Epidermal melanocyte (primary cell): ENCODE measurements around the gene PLAGL2.
A peak's percentile ranks its signal among the peaks of the same experiment; 100 is the strongest.
"Not testable (repeated sequence)": the region's sequence is repeated elsewhere in the genome, so short reads cannot be mapped to it uniquely, and the experiment has no call there.

ENCODE experiments used
- DNase-seq: peaks from one replicate; pipeline ENCODE4 v3.0.0; 2011; ENCODE audit warnings: low spot score; ENCODE audit not compliant: insufficient read length

PLAGL2 gene, protein sequence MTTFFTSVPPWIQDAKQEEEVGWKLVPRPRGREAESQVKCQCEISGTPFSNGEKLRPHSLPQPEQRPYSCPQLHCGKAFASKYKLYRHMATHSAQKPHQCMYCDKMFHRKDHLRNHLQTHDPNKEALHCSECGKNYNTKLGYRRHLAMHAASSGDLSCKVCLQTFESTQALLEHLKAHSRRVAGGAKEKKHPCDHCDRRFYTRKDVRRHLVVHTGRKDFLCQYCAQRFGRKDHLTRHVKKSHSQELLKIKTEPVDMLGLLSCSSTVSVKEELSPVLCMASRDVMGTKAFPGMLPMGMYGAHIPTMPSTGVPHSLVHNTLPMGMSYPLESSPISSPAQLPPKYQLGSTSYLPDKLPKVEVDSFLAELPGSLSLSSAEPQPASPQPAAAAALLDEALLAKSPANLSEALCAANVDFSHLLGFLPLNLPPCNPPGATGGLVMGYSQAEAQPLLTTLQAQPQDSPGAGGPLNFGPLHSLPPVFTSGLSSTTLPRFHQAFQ

DNA sequence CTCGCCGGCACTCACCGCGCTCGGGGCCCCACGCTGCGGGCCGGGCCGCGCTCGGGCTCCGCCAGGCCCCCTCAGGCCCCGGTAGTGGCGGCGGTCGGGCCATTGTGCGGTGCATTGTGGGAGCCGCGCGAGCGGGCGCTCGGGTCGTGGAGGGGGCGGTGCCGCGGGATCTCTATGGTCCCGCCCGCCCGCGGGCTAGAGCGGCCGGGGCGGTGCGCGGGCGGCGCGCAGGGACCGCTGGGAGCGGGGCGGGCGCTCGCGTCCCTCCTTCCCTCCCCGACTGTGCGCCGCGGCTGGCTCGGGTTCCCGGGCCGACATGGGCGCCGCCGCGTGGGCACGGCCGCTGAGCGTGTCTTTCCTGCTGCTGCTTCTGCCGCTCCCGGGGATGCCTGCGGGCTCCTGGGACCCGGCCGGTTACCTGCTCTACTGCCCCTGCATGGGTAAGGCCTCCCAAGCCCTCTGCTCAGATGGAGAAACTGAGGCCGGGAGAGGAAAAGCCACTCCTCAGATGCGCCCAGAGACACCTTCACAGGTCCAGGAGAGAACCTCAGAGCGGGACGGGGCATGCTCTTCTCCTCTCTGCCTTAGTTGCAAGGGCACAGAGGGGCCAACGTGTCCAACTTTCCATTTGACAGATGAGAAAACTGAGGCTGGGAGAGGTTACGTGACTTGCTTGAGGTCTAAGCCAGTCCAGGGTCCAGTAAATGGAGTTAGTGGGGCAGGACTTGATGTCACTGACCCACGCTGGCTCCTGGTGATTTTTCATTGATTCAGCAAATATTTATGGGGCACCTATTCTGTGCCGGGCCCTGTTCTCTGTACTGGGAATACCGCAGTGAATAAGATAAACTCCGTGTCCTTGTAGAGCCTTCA is at the start of gene PLAGL2, which contains the start of gene POFUT1:
TSS of gene PLAGL2 (minus strand) at position 118 of the 873 bp plus-strand sequence. CDS start 5,565 bp downstream, outside the sequence.
TSS of gene POFUT1 (plus strand) at position 255 of the 873 bp plus-strand sequence. CDS start at position 317, 62 bp downstream.
- peak; percentile 99 for DNase-seq

DNA sequence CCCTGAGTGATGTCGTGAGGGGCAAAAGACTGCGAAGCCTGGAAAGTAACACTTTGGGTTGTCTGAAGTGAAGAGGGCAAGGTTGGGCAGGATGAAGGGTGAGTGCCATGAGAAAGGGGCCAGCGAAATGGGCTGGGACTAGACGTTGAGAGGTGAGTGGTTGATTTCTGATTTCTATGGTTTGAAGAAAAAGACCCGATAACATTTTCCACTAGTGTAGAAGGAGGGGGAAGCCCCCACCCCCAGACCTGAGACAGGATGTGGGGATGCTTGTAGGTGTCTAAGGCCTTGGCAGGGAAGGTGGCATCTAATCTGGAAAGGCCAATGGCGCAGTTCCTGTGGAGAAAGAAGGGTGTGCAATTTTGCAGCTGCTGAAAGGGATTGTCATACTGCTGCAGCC is 44.6 kb upstream of the PLAGL2 start:
- no peak for DNase-seq

DNA sequence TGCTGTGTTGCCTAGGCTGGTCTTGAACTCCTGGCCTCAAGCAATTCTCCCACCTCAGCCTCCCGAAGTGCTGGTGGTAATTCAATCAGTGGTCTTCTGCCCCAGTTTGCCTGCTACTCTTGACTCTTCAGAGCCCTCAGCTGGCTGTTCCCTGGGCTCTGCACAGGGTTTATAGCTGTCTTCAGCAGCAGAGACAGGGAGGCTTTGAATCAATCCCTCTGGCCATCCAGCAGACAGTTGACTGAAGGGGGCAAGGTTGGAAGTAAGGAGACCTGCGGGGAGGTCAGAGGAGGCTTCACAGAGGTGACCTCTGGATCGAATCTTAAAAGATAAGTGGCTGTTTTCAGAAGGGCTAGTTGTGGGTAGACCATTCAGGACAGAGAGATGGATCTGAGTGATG is 43.9 kb upstream of the PLAGL2 start:
- no peak for DNase-seq

DNA sequence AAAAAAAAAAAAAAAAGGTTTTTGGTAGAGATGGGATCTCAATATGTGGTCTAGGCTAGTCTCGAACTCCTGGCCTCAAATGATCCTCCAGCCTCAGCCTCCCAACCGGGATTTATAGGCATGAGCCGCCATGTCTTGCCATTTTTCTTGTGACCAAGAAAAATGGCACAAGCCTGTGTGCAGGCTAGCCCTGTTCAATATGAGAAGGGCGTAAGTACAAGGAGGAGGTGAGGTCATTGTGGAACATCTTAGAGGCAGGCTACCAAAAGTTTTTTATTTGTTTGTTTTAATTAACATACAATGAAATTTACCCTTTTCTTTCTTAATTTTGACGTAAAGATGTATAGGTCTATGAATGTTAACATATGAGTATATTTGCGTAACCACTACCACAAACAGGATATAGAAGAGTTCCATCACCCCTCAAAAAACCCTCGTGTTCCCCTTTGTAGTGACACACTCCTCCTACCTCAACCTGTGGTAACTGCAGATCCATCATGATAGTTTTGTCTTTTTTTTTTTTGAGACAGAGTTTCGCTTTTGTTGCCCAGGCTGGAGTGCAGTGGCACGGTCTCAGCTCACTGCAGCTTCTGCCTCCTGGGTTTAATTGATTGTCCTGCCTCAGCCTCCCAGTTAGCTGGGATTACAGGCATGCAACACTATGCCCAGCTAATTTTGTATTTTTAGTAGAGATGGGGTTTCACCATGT is 41.6 kb upstream of the PLAGL2 start:
- DNase-seq, result no peak

DNA sequence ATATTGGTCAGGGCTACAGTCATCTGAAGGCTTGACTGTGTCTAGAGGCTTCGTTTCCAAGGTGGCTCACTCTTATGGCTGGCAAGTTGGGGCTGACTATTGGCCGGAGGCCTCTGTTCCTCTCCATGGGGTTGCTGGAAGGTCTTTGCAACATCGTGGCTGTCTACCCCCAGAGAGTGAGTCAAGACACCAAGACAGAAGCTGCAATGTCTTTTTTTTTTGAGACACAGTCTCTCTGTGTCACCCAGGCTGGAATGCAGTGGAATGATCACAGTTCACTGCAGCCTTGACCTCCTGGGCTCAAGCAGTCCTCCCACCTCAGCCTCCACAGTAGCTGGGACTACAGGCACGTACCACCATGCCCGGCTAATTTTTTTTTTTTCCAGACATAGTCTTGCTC is 40.5 kb upstream of the PLAGL2 start:
- no peak for DNase-seq

DNA sequence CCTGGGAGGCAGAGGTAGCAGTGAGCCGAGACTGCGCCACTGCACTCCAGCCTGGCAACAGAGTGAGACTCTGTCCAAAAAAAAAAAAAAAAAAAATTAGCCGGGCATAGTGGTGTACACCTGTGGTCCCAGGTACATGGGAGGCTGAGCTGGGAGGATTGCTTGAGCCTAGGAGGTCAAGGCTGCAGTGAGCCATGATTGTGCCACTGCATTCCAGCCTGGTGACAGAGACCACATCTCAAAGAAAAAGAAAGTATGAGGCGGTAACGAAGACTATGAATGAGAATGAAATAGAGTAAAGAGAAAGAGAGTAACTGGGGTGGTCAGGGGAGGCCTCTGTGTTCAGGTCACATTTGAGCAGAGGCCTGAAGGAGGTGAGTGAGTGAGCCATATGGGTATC is 38.7 kb upstream of the PLAGL2 start:
- DNase-seq, result not testable (repeated sequence)

DNA sequence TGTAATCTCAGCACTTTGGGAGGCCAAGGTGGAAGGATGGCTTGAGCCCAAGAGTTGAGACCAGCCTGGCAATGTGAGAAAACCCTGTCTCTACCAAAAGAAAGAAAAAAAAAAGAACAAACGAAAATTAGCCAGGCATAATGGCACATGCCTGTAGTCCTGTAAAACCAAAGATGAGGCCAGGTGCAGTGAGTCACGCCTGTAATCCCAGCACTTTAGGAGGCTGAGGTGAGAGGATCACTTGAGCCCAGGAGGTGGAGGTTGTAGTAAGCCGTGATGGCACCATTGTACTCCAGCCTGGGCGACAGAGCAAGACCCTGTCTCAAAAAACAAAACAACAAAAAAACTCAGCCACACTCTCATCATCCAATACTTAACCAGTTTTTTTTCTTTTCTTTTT is 37.4 kb upstream of the PLAGL2 start:
- no peak for DNase-seq

DNA sequence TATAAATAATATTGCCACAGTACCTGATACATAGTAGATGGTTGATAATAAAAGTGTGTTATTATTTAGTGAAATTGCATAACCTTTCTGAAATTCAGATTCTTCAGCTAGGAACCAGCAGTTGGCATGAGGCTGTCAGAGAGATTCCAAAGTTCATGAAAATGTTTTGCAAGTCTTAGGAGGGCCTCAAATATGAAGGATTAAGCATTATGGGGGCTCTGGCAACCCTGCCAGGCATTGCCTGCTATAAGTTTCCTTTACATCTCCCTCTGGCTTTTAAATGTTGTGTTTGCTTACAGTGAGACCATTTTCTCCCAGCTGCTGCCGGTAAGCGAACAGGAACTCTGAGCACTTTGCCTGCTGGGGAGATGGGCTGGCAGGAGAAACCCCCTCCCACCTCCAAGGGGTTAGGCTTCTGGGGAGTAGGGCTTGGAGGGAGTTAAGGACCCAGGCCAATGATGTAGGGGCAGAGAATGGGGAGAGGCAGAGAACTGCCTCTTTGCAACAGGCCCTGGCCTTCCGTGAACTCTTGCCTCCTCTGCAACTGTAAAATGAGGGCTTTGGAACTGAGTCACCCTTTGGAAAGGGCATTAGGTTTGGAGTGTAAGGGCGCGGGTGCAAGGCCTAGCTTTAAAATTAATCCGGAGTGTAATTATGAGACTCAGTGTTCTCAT is 36.7 kb upstream of the PLAGL2 start:
- DNase-seq, result no peak

DNA sequence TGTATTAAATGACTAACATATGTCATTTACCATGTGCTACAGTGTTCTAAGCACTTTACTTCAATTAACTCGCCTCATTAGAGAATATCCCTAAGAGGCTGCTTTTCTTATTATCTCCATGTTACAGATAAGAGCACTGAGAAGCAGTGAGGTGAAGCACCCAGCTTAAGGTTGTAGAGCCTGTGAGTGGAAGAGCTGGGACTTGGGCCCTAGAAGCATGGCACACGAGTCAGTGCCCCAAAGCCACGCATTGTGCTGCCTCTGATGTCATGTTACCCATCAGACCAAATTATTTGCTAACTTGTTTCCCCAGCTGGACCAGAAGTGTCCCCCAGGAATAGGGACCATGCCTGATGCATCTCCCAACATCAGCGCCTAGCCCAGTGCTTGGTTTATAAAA is 34.3 kb upstream of the PLAGL2 start:
- no peak for DNase-seq

DNA sequence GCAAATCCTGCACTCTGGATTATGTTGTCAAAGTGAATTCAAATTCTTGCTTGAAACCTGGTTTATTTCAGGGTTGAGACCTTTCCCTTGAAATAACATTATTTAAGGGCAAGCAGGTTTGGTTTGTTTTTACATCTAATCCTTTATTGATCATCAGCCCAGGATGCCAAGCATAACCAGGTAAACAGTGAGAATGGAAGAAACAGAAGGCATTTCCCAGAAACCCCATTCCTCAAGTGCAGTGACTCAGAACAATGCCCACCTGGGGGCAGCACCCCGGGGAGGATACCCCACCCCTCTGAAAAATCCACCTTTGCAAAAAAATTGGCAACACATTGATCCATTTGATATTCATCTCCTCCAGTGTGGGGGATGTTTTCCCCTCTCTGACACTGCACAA is 32.7 kb upstream of the PLAGL2 start:
- no peak for DNase-seq

DNA sequence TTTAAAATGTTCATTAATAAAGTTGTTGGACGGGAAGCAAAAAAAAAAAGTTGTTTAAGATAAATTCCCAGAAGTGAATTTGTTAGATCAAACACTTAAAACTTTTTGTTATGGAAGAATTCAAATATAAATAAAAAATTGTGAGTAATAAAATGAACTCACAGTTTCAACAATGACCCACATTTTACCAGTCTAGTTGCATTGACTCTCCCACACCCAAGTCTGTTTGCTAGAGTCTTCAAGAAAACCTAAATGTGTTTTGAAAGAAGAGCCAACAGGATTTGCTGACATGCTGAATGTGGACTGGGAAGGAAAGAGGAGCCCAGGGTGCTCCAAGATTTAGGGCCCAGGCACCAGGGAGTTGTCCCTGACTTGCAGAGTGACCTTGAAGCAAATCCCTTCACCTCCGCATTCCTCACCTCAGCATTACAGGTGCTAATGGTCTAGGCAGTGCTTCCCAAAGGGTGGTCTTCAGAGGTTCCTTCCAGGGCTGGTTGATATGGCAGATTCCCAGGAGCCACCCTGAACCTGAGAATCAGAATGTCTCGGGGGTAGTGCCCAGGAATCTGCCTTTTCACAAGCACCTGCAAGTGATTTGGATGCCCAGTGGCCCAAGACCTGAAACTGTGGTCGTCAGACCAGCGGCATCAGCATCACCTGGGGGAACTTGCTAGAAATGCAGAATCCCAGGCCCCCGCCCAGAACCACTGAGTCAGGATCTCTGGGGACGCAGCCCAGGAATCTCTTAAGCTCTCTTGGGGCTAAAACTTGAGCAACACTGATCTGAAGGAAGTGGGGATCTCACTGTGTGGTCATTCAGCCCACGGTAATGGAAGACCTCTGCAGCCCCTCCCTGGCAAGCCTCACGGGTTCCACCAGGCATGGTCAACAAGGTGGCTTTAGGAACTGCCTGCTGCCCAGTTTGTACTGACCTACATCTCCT is 31.2 kb upstream of the PLAGL2 start:
- DNase-seq, result no peak

DNA sequence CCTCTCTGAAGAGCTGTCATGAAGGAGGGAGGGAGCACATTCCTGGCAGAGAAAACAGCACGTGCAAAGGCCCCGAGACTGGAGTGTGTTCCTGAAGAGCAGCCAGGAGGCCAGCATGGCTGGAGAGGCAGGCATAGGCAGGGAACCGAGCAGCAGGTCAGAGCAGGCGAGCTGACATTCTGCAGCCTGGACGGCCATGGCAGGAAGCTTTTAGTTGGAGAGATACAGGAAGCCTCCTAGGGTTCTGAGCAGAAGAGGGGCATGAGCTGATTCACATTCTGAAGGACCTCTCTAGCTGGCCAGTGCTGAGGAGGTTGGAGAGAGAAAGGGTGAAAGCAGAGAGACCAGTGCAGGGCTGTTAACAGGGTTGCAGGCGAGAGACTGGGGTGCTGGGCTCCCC is 29.9 kb upstream of the PLAGL2 start:
- no peak for DNase-seq

DNA sequence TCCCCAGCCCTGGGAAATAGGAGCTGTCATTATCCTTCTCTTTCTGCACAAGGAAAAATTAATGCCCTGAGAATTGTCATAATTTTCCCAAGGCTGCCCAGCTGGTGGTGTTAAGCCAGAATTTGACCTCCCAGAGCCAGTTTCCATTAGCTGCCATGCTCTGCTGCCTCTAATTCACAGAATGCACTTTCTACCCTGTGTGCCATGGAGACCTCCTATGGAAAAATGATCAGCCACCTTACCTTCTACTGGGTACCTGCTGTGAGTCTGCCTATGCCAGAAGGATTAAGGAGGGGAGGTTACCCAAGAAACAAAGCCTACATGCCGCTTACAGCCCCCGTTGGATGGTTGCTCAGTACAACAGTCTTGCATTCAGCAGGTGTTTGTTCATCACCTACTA is 29.3 kb upstream of the PLAGL2 start:
- no peak for DNase-seq

DNA sequence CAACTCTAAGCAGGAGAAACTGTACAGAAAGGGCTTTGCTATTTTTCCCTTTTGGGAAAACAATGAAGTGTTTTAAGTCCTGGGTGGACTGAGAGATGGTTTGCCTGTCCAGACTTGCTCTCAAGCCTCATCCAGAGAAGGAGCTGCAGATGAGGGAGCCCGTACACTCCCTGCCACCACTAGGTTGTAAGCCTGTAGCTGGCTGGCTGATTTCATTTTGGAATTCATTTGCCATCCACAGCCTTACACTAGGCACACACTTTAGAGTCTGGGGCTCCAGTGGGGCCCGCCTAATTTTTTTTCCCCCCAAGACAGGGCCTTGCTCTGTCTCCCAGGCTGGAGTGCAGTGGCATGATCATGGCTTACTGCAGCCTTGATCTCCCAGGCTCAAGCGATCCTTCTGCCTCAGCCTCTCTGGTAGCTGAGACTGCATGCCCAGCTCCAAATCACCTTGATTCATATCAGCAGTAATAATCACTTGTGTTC is 28.5 kb upstream of the PLAGL2 start:
- DNase-seq, result no peak

DNA sequence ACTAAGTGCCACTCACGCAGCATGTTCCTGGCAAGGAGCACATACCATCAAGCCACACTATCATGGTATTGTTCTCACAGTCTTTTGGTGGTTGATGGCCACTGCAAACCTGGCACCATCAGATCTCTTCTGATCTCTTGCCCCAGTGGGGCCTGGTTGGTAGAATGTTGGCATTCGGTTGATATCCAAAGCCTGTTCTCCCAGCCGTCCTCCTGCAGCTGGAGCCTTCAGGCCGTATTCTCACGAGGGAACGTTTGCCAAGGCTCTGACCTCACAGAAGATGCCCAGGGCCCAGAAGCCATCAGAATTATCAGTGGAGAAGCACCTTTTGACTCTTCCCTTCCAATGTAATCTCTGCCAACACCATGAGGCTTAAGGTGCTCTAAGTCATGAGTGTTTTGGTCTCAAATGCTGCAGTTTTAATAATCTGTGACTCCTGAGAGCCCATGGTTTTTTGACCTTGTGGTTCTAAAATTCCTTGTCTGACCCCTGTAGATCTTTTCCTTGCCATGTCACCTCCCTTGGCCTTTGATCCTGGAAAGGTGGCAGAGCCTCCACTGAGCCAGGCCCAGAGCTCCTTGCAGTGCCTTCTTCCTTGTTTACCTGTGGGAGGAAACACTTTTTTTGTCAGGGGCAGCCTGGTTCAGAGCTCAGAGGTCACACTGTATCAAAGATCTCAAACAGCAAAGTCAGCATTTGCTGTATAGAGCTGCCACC is 27.9 kb upstream of the PLAGL2 start:
- DNase-seq, result no peak

DNA sequence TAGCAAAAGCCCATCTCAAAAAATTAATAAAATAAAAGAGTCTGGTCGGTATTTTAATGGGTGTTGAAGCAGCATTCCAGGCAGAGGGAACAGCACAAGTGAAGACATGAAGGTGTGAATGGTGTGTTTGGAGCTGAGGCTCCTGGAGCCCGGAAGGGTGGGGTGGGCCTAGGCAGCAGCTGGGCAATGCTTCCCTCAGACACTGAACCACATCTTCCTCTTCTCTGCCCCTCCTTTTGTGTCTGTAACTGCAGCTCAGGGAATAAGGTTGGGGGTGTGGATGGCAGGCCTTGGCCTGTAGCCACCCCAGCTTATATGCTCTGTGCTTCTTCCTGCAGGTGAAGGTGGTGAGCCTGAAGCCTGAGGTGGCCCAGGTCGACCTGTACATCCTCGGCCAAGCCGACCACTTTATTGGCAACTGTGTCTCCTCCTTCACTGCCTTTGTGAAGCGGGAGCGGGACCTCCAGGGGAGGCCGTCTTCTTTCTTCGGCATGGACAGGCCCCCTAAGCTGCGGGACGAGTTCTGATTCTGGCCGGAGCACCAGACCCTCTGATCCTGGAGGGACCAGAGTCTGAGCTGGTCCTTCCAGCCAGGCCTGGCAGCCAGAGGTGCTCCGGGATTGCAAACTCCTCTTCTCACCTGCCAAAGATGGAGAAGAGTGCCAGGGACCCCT is 26.7 kb upstream of the PLAGL2 start:
- DNase-seq, result no peak

DNA sequence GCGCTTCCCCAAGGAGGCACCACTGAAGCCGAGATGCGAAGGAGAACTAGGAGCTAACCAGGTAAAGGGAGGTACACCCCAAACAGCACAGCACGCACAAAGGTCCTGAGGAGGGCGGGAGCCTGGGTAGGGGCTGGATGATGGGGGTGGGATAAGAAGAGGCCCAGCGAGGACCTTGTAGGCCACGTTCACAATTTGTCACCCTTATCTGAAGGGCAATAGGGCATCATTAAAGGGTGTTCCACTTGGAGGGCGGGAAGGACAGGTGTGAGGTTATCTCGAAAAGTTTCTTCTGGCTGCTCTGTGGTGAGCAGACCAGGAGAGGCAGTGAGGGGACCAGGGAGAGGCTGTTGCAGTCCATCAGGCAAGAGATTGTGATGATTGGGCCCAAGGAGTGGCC is 25.7 kb upstream of the PLAGL2 start:
- no peak for DNase-seq

DNA sequence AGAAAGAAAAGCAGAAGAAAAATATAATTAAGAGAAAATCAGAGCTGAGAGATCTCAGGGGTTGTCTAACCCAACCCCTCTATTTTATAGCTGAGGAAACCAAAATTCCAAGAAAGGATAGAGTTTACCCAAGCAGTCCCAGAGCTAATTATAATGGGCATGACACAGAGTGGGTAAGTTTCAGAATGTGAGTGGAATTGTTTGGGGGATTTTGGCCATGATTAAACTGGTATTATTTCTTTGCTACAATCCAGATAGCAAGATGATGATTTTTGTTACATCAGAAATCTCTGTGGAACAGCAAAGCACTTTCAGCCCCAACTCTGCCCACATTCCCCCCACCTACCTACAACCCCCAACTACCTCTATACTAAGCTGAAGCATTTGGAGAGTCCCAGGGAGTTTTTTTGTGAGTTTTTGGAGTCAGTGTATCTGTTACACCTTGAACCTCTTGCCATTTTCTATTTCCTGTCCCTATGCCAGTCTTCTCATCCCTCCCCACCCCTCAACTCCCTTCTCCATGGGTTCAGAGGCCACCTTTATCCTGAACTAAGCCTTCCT is 24.9 kb upstream of the PLAGL2 start:
- no peak for DNase-seq
